PC-3 (cell line): ENCODE data around the gene CHSY1. TPM values are rescaled to one million over a fixed set of nuclear protein-coding genes. Genes with fewer than 3 reads are reported as not detected.

Experiments
- ATAC-seq: fragments of 200-7000 bp; cut with Tn5 transposase; 2 replicates; pipeline ENCODE4 v1.9.1; 2020; ENCODE audit warnings: mild to moderate bottlenecking, moderate library complexity
- BruUV-seq: library from RNA; stranded (reverse); fragments of 400-500 nt; replicated peaks from 2 replicates; lab custom pipeline; 2021; lab: Mats Ljungman, UMichigan
- CTCF ChIA-PET: fragments of 300-600 bp; sonication (Branson Sonifier 250); formaldehyde crosslinking; loops from one replicate; lab custom pipeline; 2022; ENCODE audit warnings: antibody characterized with exemption; lab: Charles Lee
- POLR2A ChIA-PET: fragments of 300-600 bp; sonication (Branson Sonifier 250); formaldehyde crosslinking; loops from one replicate; lab custom pipeline; 2022; ENCODE audit warnings: antibody characterized with exemption; ENCODE audit not compliant: unreplicated experiment; lab: Charles Lee
- DNase-seq: peaks from one replicate; pipeline ENCODE4 v3.0.0-alpha.2; 2015
- H2AFZ ChIP-seq: fragments of 300-600 bp; sonication (generic); 2 replicates; pipeline ENCODE4 v1.6.0; 2016; ENCODE audit warnings: antibody characterized with exemption, low read length
- H3F3A ChIP-seq: fragments of 300-600 bp; sonication (generic); one replicate; pipeline ENCODE4 v1.6.0; 2017; ENCODE audit warnings: antibody characterized with exemption, low read length, control low read depth, mild to moderate bottlenecking; ENCODE audit not compliant: unreplicated experiment
- H3K27ac ChIP-seq: fragments of 300-600 bp; sonication (generic); 2 replicates; pipeline ENCODE4 v1.5.1; 2016; ENCODE audit warnings: mild to moderate bottlenecking, low read length
- H3K27me3 ChIP-seq: fragments of 300-600 bp; sonication (generic); 2 replicates; pipeline ENCODE4 v1.6.1; 2016; ENCODE audit warnings: low read length, mixed read lengths
- H3K36me3 ChIP-seq: fragments of 300-600 bp; sonication (generic); 2 replicates; pipeline ENCODE4 v1.6.1; 2016; ENCODE audit warnings: low read depth, mixed run types, low read length, mixed read lengths
- H3K4me1 ChIP-seq: fragments of 300-600 bp; sonication (generic); 2 replicates; pipeline ENCODE4 v1.5.1; 2016; ENCODE audit warnings: low read length; ENCODE audit not compliant: insufficient read depth
- H3K4me2 ChIP-seq: fragments of 300-600 bp; sonication (generic); 2 replicates; pipeline ENCODE4 v1.6.0; 2016; ENCODE audit warnings: low read length
- H3K4me3 ChIP-seq: fragments of 300-600 bp; sonication (generic); 2 replicates; pipeline ENCODE4 v1.5.1; 2016; ENCODE audit warnings: mild to moderate bottlenecking, low read length, mixed read lengths
- H3K79me2 ChIP-seq: fragments of 300-600 bp; sonication (generic); 2 replicates; pipeline ENCODE4 v1.6.1; 2017; ENCODE audit warnings: low read length, mixed read lengths
- H3K9ac ChIP-seq: fragments of 300-600 bp; sonication (generic); 2 replicates; pipeline ENCODE4 v1.6.0; 2016; ENCODE audit warnings: mild to moderate bottlenecking, low read length
- H3K9me2 ChIP-seq: fragments of 300-600 bp; sonication (generic); replicated peaks from 2 replicates; pipeline ENCODE4 v1.6.1; 2016; ENCODE audit warnings: mixed run types, low read length, mixed read lengths
- H3K9me3 ChIP-seq: fragments of 300-600 bp; sonication (generic); 2 replicates; pipeline ENCODE4 v1.6.1; 2016; ENCODE audit warnings: low read length, mixed read lengths
- H4K20me1 ChIP-seq: fragments of 300-600 bp; sonication (generic); 2 replicates; pipeline ENCODE4 v1.6.1; 2016; ENCODE audit warnings: low read length, mixed read lengths
- CTCF ChIP-seq: fragments of 300-600 bp; sonication (generic); conservative IDR thresholded peaks from 2 replicates; pipeline ENCODE4 v1.5.1; 2017; ENCODE audit warnings: antibody characterized with exemption, low read depth, mild to moderate bottlenecking, low read length
- EZH2 ChIP-seq: fragments of 300-600 bp; sonication (generic); IDR thresholded peaks from one replicate; pipeline ENCODE4 v1.6.1; 2017; ENCODE audit warnings: antibody characterized with exemption, mild to moderate bottlenecking, low read length; ENCODE audit not compliant: unreplicated experiment
- EZH2phosphoT487 ChIP-seq: fragments of 300-600 bp; sonication (generic); IDR thresholded peaks from 2 replicates; pipeline ENCODE4 v1.6.1; 2018; ENCODE audit warnings: mild to moderate bottlenecking, antibody characterized with exemption, low read length, borderline replicate concordance
- intact Hi-C: fragments of 100-400 bp; cut with micrococcal nuclease; formaldehyde crosslinking; loops from 2 replicates; pipeline ENCODE4 v1.9.0; 2023
- total RNA-seq: library from RNA; depleted of rRNA; stranded (reverse); fragments of >200 nt; gene quantifications from 2 replicates; pipeline ENCODE4 v1.2.3, GENCODE V29; 2014

The CHSY1 gene
- total RNA-seq, 1 experiment from 2014 or later, result 13.8 TPM

GRCh38 chr15:101295607-101296161 lies 43.8 kb upstream of the CHSY1 start:
- H4K20me1 ChIP-seq, result peaks cover 33% of the 10 kb centered on the region
- H3K27ac ChIP-seq, result peak overlapping the region; percentile 82
- peak; percentile 46 for DNase-seq
- ChIA-PET CTCF (interaction anchor here (0.6 kb wide), 1 partner anchor 288 kb away, joined by 3 read pairs; no protein-coding TSS in a partner anchor), POLR2A (no interaction called here)
- no peaks in the 10 kb centered on the region for H3K27me3 ChIP-seq
- H3K9me2 ChIP-seq, result no peaks in the 10 kb centered on the region
- peak; percentile 32 for ATAC-seq
- H3K79me2 ChIP-seq, result peaks cover 43% of the 10 kb centered on the region
- intact Hi-C loops, result loop anchor here (2.0 to 10.0 kb wide), 2 partner anchors 279 to 345 kb away; no protein-coding TSS in a partner anchor
- H3K36me3 ChIP-seq, result peaks cover 9% of the 10 kb centered on the region
- H3F3A ChIP-seq, result peaks cover 4% of the 10 kb centered on the region
- peak overlapping the region; percentile 100 for H3K4me3 ChIP-seq
- TF ChIP-seq CTCF, result no peak
- TF ChIP-seq EZH2, result no peak
- TF ChIP-seq EZH2phosphoT487, result no peak
- BruUV-seq, result TSS peak; percentile 75
- H3K4me1 ChIP-seq, result peaks cover 32% of the 10 kb centered on the region
- H3K9me3 ChIP-seq, result no peaks in the 10 kb centered on the region
- H3K9ac ChIP-seq, result peak overlapping the region; percentile 98
- peak overlapping the region; percentile 81 for H3K4me2 ChIP-seq
- peak overlapping the region; percentile 94 for H2AFZ ChIP-seq

- H3K36me3 ChIP-seq, result peaks cover 13% of the 10 kb centered on the region
- no peaks in the 10 kb centered on the region for H3K27me3 ChIP-seq
- TF ChIP-seq EZH2phosphoT487 (no peak), CTCF (no peak), EZH2 (no peak)
- H3F3A ChIP-seq, result peaks cover 4% of the 10 kb centered on the region
- POLR2A ChIA-PET, result interaction anchor here (0.5 kb wide), 1 partner anchor 321 kb away, joined by 3 read pairs; no protein-coding TSS in a partner anchor
- H3K4me1 ChIP-seq, result peaks cover 32% of the 10 kb centered on the region
- ATAC-seq (peak; percentile 62), DNase-seq (peak; percentile 95)
- peaks cover 36% of the 10 kb centered on the region for H4K20me1 ChIP-seq
- H3K4me3 ChIP-seq, result peak within 1 kb of the TSS; percentile 100
- peak within 1 kb of the TSS; percentile 94 for H2AFZ ChIP-seq
- H3K4me2 ChIP-seq, result peak within 1 kb of the TSS; percentile 81
- CTCF ChIA-PET, result no interaction called here
- intact Hi-C loops, result loop anchor here (2.0 to 10.0 kb wide), 2 partner anchors 280 to 346 kb away; no protein-coding TSS in a partner anchor
- H3K79me2 ChIP-seq, result peaks cover 50% of the 10 kb centered on the region
- BruUV-seq, result no TSS peak
- H3K27ac ChIP-seq, result peak within 1 kb of the TSS; percentile 82
- no peaks in the 10 kb centered on the region for H3K9me3 ChIP-seq
- peak within 1 kb of the TSS; percentile 98 for H3K9ac ChIP-seq
- H3K9me2 ChIP-seq, result no peaks in the 10 kb centered on the region
These were observed 43.1 kb upstream of the CHSY1 start, which contains the start of gene SNRPA1 for GRCh38 chr15:101294731-101295606. TSS of gene SNRPA1 (minus strand) at chr15:101295248. CDS start at chr15:101295178, 70 bp downstream.
